Hippocampal formation (tissue), 2 donors: ENCODE results near the gene GALNS.

Experiments
- DNase-seq, 2 donors: peaks; one replicate each; lab custom pipeline; 2025; lab: John Stamatoyannopoulos, UW

Gene GALNS

DNA sequence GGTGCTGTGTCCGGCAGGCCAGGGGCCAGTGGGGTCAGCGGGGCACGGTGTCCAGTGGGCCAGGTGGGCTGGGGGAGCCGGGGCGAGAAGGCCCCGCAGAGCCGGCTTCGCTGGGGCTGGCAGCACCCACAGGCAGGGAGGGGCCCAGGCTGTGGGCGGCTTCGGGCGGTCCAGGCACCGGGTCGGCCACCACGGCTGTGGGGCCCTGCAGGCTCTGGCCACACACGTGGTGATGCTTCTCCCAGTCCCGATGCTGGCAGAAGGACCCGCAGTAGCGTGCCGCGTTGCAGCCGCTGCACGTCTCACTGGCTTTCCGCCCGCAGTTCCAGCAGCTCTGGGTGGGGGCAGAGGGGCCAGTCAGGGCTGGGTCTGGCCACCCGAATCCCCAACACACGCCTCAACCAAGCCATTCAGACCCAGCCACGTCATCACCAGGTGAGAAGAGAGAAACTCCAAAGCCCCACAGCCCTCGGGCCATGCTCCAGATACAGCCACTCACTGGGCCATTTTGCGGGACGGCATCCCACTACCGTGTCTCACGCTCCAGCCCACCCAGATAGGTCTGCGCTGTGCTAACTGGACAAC is 20.3 kb upstream of the GALNS start:
- no peak for DNase-seq

DNA sequence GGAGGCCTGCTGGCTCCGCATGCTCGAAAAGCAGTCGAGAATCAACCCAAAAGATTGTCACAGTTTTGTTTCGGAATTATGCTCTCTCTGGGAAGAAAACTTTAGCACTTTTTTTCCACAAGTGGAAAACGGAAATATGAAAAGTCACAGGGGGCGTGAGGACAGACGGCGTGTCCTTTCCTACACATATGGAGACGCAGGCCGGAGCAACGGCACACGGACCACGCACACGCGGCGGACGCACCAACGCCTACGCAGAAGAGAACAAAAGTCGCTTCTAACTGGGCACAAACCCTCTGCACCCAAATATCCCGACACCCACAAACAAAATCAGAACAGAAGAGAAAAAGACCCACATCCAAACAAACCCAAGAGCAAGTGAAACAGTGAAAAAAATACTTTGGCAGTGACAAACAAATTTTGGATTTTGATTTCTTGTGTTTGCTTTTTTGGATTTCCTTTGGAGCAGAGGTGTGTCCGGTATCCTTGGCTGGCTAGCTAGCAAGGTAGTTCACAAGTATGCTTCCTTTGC is 19.0 kb upstream of the GALNS start:
- DNase-seq, result no peak

DNA sequence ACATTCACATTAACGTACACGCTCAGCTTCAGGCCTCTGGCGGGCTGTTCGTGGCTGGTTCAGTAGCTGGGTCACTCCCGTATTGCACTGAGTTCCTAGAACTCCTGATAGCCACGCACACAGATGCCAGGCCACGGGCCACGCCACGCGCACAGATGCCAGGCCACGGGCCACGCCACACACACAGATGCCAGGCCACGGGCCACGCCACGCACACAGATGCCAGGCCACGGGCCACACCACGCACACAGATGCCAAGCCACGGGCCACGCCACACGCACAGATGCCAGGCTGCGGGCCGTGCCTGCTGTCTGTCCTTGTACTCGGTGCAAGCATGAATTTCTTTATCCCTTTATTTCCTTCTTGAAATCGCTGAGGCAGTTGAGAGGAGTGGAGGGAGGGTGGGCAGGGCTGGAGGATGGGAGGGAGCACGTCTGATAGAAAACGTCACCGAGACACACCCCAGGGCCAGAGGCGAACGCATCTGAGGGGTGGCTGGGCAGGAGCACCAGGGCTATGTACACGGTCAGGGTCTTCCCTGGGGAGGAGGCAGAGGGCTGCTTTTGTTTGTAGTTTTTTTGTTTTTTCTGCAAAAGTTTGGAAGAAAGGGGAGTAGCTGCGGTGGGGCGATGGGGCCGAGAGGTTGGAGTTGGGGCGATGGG is 18.3 kb upstream of the GALNS start:
- no peak for DNase-seq

DNA sequence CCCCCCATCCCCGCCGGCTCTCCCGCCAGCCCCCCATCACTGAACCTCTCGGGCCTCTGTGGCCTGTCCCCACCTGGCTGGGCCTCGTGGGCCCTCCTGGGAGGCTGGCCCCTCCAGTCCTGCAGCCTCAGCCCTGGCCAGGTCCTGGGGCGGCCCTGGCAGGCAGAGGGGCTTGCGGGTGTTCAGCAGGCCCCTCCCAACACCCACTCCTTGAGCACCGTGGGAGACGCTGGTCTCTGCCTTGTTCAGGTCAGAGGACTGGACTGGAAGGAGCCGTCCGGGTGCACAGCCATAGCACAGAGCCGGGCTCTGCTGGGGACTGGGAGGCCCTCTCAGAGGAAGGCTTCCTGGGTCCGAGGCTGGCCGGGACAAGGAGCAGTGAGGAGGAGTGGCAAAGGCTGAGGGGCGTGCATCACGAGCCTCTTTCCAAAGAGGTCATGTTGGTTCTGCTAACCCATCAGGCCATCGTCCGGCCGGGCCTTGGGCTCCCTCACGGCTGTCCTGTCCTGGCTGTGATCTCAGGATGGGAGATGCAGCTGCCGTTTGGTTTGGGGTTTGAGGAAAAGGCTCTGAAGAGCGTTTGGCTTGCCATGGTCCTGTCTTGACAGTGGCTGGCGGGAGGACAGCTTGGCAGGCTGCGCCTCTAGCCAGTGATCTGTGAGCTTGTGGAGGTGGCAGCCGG is 16.0 kb upstream of the GALNS start:
- no peak for DNase-seq

DNA sequence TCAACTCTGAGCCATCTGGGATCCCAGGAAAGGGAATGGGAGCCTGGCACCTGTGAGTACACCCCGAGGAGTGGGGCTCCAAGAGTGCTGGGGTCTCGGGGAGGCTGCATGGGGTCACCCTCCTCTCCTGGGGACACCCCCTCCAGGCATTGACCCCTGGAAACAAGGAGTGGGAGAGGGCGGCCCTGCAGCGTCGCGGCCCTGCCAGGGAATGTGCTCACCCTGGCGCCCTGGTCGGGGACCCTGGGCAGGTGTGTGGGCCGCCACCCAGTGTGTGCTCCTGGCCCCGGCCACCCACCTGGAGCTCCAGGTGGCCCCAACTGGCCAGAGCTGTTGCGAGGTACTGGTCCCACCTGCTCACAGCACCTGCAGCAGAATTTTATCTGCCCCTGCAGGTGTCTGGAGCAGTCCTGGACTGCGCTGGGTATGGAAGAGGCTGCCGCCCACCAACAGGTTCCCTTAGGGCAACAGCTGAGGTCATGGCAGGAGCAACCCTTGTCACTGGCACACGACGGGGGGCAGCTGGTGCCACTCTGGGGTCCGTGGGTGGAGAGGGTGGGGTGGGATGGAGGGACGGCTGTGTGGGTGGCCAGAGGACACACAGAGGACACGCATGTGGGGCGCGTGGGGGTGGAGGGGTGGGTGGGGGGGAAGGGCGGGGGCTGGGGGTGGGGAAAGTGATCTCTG is 15.1 kb upstream of the GALNS start:
- DNase-seq, result no peak

DNA sequence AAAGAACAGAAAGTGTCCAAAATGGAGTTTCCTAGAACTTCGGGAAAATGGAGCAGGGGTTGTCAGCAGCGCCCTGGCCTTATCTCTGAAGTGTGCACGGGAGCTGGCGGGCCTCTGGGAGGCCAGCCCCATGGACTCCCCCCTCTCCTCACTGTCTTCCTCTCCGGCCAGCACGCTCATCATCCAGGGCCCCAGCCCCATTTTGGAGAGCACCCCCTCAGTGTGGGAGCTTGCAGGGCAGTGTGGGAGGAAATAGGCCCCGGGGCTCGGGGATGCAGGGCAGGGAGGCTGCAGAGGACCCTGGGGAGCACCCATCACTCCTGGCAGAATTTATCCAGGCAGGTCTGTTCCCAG is 14.6 kb upstream of the GALNS start:
- DNase-seq, result no peak

DNA sequence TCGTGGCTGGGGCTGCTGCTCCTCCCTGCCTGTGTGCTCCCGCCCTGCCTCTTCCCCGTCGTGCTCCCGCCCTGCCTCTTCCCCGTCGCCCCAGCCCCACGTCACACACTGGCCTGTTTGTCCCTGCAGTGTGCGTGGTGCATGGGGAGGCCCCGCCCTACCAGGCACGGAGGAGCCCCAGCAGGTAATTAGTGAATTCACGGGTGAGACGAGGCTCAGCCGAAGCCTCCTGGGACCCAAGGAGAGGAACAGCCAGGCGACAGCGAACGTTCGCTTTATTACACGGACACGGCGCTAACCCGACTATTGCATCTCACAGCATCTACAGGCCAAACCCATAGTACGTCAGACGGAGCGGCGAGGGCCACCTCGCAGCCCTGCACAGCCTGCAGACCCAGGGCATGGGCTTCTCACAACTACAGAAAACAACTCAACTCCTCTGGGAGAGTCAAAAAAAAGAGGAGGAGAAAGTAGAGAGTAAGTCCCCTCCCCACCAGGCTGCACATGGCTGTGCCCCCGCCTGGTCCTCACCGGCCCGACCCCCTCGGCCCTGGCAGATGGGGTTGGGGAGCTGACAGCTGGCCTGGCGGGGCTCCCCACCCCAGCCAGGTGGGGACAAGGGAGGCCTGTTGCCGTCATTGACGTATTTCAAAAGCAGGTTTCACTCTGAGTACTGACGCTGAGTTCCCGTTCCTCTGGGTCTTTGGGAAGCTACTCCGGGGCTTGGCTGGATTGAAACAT is 14.0 kb upstream of the GALNS start:
- no peak for DNase-seq

DNA sequence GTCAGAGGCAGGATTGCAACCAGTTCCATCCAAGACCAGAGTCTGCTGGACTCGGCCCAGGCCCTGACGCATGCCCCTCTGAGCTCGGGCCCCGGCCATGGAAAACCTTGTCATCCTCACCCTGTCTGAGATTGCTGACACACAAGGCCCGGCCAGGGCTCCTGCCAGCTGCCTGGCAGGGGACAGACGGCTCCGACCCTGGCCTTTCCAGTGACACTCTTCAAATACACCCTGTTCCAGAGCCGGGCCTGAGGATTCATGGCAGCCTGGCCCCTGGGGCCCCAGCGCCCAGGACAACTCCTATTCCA is 12.9 kb upstream of the GALNS start:
- no peak for DNase-seq

DNA sequence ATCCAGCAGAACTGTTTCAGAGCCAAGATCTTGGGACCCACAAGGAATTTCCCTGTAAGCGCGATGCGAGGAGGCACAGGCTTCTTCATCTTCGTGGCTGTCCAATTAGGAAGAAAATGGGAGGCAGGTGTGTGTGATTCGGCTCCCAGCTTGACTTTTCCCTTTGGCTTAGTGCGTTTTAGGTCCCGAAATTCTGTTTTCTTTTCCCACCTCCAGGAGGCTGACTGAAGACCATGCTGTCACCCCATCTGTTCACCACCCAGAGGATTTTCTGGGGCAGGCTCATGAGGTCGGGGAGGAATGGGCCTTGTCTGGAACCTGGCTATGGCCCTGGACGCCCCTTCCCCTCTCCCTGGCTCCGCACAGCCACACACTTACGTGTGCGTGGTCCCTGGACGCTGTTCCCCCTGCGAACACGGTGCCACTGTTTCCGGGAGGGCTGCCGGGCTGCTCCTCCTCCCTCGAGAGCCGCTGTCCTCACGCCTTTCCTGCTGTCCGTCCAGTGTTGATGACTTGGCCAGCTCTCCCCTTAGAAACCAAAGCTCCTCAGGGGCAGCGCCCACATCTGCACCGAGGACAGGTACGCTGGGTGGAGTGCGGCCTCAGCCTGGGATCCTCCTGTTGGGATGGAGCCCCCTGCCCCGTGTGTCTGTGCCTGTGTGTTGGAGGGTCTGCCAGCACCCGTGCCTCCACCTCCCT is 12.4 kb upstream of the GALNS start:
- DNase-seq, result no peak

DNA sequence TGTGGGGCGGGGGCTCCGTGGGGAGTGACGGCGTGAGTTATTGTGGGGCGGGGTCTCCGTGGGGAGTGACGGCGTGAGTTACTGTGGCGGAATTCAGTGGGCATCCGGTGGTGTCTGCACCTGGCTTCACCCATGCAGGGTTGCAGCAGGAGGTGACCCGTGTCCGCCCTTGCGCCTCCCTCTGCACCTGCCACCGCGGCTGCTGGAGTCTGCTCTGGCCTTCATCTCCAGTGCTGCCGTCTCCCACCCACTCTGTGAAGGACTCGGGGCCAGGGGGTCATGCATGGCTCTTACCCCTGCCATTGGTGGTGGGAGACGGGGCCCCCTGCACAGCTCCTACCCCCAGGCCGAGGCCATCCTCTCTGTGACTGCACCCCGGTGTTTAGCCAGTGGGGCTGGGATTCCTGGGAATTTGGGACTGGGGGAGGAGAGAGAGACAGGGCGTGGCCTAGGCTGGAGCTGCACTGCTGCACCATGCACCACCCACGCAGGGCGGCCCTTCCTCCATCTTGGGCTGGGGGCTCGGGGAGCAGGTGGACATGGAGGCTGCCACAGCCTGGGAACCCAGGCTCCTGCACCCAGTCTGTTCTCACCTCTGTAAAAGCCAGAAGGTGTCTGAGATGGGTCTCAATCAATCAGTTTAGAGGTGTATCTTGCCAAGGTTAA is 11.0 kb upstream of the GALNS start:
- DNase-seq, result no peak

DNA sequence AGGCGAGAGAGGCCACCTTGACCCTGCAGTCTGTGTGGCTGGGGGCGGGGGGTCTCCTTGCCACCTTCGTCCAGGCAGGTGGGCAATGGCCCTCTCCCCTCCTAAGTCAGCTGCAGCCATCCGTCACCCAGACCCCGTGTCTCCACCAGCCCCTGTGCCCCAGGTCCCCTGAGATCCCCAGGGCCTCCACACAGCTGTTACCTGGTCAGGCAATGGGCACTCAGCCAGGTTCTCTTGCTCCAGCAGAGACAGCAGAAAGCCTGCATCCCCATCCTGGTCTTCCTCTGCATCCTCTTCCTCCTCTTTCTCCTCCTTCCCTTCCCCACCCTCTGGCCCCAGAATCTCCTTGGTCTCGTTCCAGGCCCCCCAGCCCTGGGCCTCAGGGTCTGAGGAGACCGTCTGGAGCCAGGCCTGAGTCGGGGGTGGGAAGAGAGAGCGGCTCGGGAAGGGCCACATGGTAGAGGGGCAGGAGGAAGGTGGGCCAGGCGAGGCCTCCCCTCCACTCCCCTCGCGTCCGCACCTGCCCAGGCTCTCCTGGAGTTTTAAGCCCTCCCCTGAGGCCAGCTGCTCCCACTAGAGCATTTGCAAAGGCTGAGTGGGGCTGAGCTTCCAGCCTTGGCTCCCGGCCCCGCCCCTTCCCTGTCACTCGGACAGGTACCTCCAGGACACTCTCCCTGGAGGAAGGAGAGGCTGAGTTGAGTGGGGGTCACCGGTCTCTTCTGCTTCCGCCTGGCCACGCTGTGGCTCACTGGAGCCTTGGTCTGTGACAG is 9.6 kb upstream of the GALNS start, which contains the start of gene PABPN1L:
Gene PABPN1L (minus strand): TSS at position 510 of the 770 bp plus-strand sequence. CDS start 54 bp downstream, at position 456.
- DNase-seq, result no peak

DNA sequence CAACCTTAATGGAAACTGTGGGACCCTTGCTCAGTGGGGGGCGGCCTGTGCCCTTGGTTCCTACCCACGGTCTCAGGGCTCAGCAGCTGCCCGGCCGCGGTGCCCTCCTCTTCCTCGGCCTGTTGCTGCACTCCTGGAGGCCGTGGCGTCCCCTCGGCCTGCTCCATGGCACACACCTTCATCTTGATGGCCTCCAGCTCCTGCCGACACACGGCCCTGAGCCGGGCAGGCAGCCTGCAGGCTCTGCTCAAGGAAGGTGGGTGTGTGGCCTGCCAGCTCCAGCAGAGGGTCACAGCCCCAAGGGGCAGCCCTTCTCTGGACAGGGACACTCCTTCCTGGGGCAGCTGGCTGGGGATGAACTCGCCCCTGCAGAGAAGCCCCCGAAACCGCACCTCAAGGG is 9.0 kb upstream of the GALNS start:
- DNase-seq, result no peak

DNA sequence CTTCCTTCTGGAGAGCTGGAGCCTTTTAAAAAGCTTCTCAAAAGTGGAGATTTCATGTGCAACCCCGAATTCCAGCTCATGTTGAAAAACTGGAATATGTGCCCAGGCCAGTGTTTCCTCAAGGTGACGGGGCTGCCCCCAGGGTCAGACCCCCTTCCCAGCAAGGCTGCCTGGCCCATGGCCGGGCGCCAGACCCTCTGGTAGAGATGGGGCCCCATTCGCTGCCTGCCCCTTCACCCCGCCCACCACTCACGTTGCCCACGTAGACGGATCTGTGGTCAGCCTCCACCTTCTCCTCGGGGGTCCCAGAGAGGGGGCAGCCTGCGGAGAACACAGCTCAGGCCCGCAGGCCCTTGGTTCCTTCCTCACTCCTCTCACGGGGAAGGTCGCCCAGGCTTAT is 8.6 kb upstream of the GALNS start:
- DNase-seq, result no peak

DNA sequence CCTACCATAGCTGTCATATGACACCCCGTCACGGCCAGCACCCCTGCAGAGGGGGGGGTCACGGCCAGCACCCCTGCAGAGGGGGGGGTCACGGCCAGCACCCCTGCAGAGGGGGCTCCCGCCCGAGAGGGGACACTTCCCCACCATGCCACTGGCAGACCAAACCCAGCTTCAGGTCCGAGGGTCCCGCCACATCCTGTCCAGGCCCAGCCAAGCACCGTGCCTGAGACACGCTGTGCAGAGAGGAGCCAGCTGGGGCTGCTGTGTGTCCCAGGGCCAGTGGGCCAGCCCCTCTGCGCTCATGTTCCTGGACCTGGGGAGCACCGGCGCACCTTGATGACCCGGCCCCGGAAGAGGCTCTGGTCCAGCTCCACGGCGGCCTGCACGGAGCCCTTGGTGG is 7.8 kb upstream of the GALNS start:
- DNase-seq, result no peak

DNA sequence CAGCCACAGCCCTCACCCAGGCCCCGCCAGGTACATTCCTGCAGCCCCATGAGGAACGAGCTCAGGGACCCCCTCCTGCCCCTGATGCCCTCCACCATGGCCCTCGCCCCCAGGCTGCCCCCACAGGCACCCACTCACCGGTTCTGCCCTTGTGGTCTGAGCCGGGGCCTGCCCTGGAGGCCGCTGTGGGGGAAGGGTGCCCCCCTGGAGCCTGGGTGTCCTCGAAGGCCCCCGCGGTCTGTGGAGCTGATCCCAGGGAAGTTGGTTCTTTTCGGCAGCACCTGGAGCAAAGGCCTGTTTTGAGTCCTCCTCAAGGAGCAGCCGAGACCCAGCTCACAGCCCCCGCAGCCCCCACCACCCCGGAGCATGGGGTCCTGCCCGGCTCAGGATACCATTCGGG is 7.4 kb upstream of the GALNS start:
- DNase-seq, result no peak

DNA sequence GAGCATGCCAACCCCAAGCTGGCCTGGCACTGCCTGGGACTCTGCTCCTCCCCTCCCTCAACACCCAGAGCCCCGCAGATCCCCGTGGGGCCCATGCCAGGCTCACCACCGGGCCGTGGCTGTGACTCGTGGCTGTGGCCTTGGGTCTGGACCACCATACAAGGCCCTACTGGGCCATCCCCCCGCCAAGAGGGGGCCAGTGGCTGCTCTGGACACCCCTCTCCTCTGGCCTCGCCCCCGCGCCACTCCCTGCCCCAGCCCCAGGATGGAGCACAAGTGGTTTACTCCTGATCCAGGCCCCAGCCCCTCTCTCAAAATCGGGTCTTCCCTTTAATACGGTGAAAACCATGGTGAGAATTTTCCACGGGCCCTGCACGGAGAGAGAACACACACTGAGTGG is 6.7 kb upstream of the GALNS start:
- no peak for DNase-seq

DNA sequence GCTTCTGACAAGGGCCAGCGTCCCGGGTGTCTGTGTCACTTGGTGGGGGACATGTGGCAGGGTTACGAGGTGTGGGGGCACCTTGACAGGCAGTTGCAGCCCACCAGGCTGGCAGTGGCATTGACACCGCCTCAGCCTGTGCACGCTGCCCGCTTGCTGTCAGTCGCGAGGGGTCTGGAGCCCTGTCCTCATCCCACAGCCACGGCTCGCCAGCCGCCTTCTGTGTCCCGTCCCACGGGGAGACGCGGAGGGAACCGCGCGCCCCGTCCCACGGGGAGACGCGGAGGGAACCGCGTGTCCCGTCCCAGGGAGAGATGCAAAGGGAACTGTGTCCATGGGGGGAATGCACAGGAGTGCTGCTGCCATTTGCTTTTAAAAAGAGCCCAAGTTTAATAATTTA is 6.2 kb upstream of the GALNS start:
- DNase-seq, result no peak

DNA sequence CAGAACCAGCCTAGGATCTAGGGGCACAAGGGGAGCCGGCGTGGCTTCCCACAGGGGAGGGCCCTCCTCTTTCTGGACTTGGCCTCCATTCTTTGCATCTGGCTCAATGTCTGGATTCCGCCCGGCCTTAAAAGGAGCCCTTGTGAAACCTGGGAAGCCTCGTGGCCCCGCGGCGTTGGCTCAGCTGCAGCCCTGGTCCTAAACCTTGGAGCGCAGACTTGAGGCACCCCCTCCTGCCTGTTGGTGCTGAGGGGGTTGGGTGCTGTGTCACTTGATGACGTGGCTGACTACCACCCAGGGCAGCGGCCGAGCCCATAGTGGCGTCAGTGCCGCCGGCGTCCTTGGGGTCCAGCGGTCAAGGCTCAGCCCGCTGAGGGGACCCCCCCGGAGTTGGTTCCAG is 4.6 kb upstream of the GALNS start:
- DNase-seq, result no peak

DNA sequence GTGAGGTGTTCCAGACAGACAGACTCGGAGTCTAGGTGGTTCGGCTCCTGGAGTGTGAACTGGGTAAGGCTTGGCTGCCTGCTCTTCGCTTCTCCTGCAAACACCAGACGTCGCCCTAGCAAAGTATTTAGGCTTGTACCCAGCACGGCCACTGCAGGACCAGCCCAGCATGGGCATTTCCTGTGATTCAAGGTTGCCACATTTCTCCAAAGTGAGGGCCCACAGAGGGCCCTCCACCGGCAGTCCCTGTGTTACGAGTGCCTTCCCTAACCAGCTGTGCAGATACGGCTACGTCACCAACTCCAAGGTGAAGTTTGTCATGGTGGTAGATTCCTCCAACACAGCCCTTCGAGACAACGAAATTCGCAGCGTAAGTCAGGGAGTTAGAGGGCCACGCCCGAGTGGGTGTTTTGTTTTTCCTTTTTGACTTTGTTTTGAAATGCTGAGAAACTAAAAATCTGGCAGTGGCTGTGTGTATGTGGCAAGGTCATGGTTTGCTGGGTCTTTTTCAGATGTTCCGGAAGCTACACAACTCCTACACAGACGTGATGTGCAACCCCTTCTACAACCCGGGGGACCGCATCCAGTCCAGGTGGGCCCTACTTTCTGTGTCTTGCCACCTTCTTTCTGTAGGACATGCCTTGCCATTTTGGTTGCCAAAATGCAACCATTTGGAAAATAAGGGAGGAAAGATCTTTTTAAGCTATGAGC is 2.8 kb upstream of the GALNS start:
- DNase-seq, result no peak
